CD1c-positive myeloid dendritic cell (primary cell): ENCODE data around the gene PLEKHA7.
"Not testable (repeated sequence)": the region's sequence is repeated elsewhere in the genome, so short reads cannot be mapped to it uniquely, and the experiment has no call there.

Experiments used
- DNase-seq: peaks from one replicate; pipeline ENCODE4 v3.0.0-alpha.2; 2016; ENCODE audit errors: extremely low spot score

PLEKHA7 gene

GRCh38 chr11:16912692-16913111 is 101.5 kb downstream of the PLEKHA7 start:
- no peak for DNase-seq

- DNase-seq: no peak
These were observed 102.6 kb downstream of the PLEKHA7 start for GRCh38 chr11:16911658-16912057.

- DNase-seq: no peak
These were observed 103.0 kb downstream of the PLEKHA7 start for GRCh38 chr11:16911186-16911585.

- DNase-seq: no peak
These were observed 104.7 kb downstream of the PLEKHA7 start for GRCh38 chr11:16909359-16910035.

- DNase-seq: no peak
These were observed 108.8 kb downstream of the PLEKHA7 start for GRCh38 chr11:16905375-16905774.

- not testable (repeated sequence) for DNase-seq
These were observed 109.5 kb downstream of the PLEKHA7 start for GRCh38 chr11:16904761-16905160.

GRCh38 chr11:16902781-16903378 is 111.3 kb downstream of the PLEKHA7 start:
- peak; percentile 1 for DNase-seq

- DNase-seq: peak; percentile 56
These were observed 112.0 kb downstream of the PLEKHA7 start for GRCh38 chr11:16902182-16902581.

- no peak for DNase-seq
These were observed 113.7 kb downstream of the PLEKHA7 start for GRCh38 chr11:16900491-16900890.

- no peak for DNase-seq
These were observed 114.4 kb downstream of the PLEKHA7 start for GRCh38 chr11:16899708-16900303.

GRCh38 chr11:16898274-16898985 is 115.8 kb downstream of the PLEKHA7 start:
- DNase-seq: no peak

- DNase-seq: peak; percentile 41
These were observed 116.6 kb downstream of the PLEKHA7 start for GRCh38 chr11:16897470-16898061.

- DNase-seq: no peak
These were observed 117.3 kb downstream of the PLEKHA7 start for GRCh38 chr11:16896729-16897469.

- DNase-seq: no peak
These were observed 118.9 kb downstream of the PLEKHA7 start for GRCh38 chr11:16895306-16895705.

GRCh38 chr11:16893456-16894066 is 120.7 kb downstream of the PLEKHA7 start:
- no peak for DNase-seq

GRCh38 chr11:16891964-16892363 is 122.2 kb downstream of the PLEKHA7 start:
- DNase-seq: no peak

- DNase-seq: no peak
These were observed 123.0 kb downstream of the PLEKHA7 start for GRCh38 chr11:16891165-16891564.

GRCh38 chr11:16890442-16890841 is 123.8 kb downstream of the PLEKHA7 start:
- no peak for DNase-seq

GRCh38 chr11:16889905-16890304 is 124.3 kb downstream of the PLEKHA7 start:
- DNase-seq: no peak

- not testable (repeated sequence) for DNase-seq
These were observed 125.2 kb downstream of the PLEKHA7 start for GRCh38 chr11:16889010-16889409.

GRCh38 chr11:16887887-16888286 is 126.3 kb downstream of the PLEKHA7 start:
- not testable (repeated sequence) for DNase-seq
